ENCODE data around the gene ZNF445.

GRCh38 chr3:44476963-44477311, 533 bp downstream of the ZNF445 start:
- TF ChIP-seq CTCF (IDR thresholded peaks at IDR 0.05; ENCODE audit: low read depth, low read length, poor library complexity, severe bottlenecking) (no peak), EZH2phosphoT487 (IDR thresholded peaks at IDR 0.05; ENCODE audit: borderline replicate concordance, low read length) (no peak)

All from DOHH2 (cell line).